GM21825 (cell line): ENCODE data around the gene WDR37.

Experiments
- ATAC-seq: cut with Tn5 transposase; IDR thresholded peaks from one replicate; pipeline ENCODE4 v1.9.1; 2021; ENCODE audit warnings: mild to moderate bottlenecking, moderate library complexity; ENCODE audit not compliant: unreplicated experiment

The WDR37 gene

GRCh38 chr10:1068380-1069361 lies 12.5 kb downstream of the WDR37 start:
- ATAC-seq, result no peak

GRCh38 chr10:1070919-1071318 lies 14.7 kb downstream of the WDR37 start:
- ATAC-seq, result no peak

GRCh38 chr10:1074052-1074747 lies 18.0 kb downstream of the WDR37 start:
- no peak for ATAC-seq

- ATAC-seq, result no peak
Measured at GRCh38 chr10:1074748-1075308, 18.6 kb downstream of the WDR37 start.

- no peak for ATAC-seq
Measured at GRCh38 chr10:1078668-1079067, 22.5 kb downstream of the WDR37 start.

GRCh38 chr10:1083581-1083980 lies 27.4 kb downstream of the WDR37 start:
- no peak for ATAC-seq

- ATAC-seq, result no peak
Measured at GRCh38 chr10:1084011-1084950, 28.1 kb downstream of the WDR37 start.

- no peak for ATAC-seq
Measured at GRCh38 chr10:1085258-1085657, 29.1 kb downstream of the WDR37 start.

- no peak for ATAC-seq
Measured at GRCh38 chr10:1086787-1087186, 30.6 kb downstream of the WDR37 start.

- ATAC-seq, result no peak
Measured at GRCh38 chr10:1089017-1089689, 33.0 kb downstream of the WDR37 start.

- no peak for ATAC-seq
Measured at GRCh38 chr10:1090696-1091095, 34.5 kb downstream of the WDR37 start.

GRCh38 chr10:1093696-1094095 lies 37.5 kb downstream of the WDR37 start:
- no peak for ATAC-seq

GRCh38 chr10:1094112-1095057 lies 38.2 kb downstream of the WDR37 start:
- no peak for ATAC-seq

GRCh38 chr10:1095498-1095897 lies 39.3 kb downstream of the WDR37 start:
- ATAC-seq, result no peak

- no peak for ATAC-seq
Measured at GRCh38 chr10:1096287-1096889, 40.2 kb downstream of the WDR37 start.

GRCh38 chr10:1097436-1097835 lies 41.3 kb downstream of the WDR37 start:
- ATAC-seq, result no peak

GRCh38 chr10:1100143-1100542 lies 44.0 kb downstream of the WDR37 start:
- no peak for ATAC-seq

GRCh38 chr10:1100691-1101368 lies 44.6 kb downstream of the WDR37 start:
- ATAC-seq, result no peak
